ENCODE data around the gene PPP2R5E. TPM values are rescaled to one million over a fixed set of nuclear protein-coding genes. Genes with fewer than 3 reads are reported as not detected.
A peak's percentile ranks its signal among the peaks of the same experiment; 100 is the strongest.

Gene PPP2R5E
- total and polyA plus RNA-seq, 10 of the 15 experiments (the other 5 are each of a cell fraction or from before 2014, with no cell fraction given) = 11.4 to 56.2 (median 22.7) TPM

DNA sequence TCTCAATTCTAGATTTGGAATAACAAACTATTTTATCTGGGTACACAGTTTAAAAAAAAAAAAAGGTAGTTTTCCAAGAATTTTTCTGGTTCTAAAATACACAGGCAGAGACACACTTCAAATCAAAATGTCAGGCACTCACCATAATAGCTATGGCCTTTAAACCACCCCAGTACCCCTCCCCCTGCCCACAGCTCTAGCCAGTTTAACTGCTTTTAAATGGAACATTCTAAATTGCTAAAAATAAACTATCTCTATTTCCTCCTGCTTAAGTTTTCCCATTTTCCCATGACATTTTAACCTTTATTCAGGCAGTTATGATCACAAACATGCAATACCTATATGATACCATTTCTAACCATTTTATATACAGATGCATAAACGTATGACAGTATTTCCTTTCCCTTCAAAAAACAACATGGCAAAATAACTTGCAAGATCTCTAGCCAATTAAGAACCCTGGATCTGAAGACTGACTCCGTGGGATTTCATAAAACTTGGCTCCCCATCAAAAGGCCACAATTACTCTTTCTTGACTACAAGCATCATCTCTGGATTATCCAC is 46.3 kb downstream of the PPP2R5E start (continued):
- no peak for TF ChIP-seq SKIL (IDR thresholded peaks at IDR 0.05; ENCODE audit: low read depth, poor library complexity, severe bottlenecking)
- no peak for TF ChIP-seq ATF7 (IDR thresholded peaks at IDR 0.05; ENCODE audit: low read depth)

DNA sequence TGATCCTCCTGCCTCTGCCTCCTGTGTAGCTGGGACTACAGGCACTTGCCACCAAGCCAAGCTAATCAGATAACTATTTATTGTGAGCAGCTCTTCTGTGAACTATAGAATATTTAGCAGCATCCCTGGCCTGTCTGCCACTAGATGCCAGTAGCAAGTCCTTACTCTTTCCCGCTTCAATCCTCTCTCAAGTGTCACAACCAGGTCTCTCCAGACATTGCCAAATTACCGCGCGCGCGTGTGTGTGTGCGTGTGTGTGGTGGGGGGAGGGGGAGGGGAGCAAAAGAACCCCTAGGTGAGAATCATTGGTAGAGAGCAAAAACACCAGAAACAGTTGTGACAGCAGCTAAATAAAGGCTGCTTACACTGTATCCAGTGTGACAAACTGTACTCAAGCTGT is 49.9 kb downstream of the PPP2R5E start:
- H3K9me3 ChIP-seq (replicated peaks; ENCODE audit: control insufficient read depth, insufficient read depth, low read length) = no peaks in the 10 kb centered on the region; the same call in 2 of the 3 replicates
- TF ChIP-seq, protein P1, sequence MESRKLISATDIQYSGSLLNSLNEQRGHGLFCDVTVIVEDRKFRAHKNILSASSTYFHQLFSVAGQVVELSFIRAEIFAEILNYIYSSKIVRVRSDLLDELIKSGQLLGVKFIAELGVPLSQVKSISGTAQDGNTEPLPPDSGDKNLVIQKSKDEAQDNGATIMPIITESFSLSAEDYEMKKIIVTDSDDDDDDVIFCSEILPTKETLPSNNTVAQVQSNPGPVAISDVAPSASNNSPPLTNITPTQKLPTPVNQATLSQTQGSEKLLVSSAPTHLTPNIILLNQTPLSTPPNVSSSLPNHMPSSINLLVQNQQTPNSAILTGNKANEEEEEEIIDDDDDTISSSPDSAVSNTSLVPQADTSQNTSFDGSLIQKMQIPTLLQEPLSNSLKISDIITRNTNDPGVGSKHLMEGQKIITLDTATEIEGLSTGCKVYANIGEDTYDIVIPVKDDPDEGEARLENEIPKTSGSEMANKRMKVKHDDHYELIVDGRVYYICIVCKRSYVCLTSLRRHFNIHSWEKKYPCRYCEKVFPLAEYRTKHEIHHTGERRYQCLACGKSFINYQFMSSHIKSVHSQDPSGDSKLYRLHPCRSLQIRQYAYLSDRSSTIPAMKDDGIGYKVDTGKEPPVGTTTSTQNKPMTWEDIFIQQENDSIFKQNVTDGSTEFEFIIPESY (IDR thresholded peaks at IDR 0.05) = peak; percentile 87
- TF ChIP-seq, protein P2, sequence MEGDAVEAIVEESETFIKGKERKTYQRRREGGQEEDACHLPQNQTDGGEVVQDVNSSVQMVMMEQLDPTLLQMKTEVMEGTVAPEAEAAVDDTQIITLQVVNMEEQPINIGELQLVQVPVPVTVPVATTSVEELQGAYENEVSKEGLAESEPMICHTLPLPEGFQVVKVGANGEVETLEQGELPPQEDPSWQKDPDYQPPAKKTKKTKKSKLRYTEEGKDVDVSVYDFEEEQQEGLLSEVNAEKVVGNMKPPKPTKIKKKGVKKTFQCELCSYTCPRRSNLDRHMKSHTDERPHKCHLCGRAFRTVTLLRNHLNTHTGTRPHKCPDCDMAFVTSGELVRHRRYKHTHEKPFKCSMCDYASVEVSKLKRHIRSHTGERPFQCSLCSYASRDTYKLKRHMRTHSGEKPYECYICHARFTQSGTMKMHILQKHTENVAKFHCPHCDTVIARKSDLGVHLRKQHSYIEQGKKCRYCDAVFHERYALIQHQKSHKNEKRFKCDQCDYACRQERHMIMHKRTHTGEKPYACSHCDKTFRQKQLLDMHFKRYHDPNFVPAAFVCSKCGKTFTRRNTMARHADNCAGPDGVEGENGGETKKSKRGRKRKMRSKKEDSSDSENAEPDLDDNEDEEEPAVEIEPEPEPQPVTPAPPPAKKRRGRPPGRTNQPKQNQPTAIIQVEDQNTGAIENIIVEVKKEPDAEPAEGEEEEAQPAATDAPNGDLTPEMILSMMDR (IDR thresholded peaks at IDR 0.05 in 2 of 3, conservative IDR thresholded peaks at IDR 0.05 in 1 of 3; ENCODE audit: control insufficient read depth in 2 of 3, extremely low read depth in 1 of 3, insufficient read depth in 1 of 3, low read depth in 3 of 3, low read length in 3 of 3) = peak; percentile 11 to 30 (median 13); a peak in 1 of 6 replicates
- TF ChIP-seq SMAD1 (IDR thresholded peaks at IDR 0.05; ENCODE audit: low read depth, partially characterized antibody) = no peak
- peak; percentile 12; the same call in 1 of the 2 replicates for TF ChIP-seq SMC3 (IDR thresholded peaks at IDR 0.05; ENCODE audit: borderline replicate concordance, low read length)
- TF ChIP-seq ZNF384 (IDR thresholded peaks at IDR 0.05; ENCODE audit: borderline replicate concordance, low read depth, low read length) = no peak
- TF ChIP-seq RAD21 (IDR thresholded peaks at IDR 0.05; ENCODE audit: insufficient read depth, low read depth, low read length) = peak; percentile 25; the same call in 1 of the 2 replicates
- H3K9ac ChIP-seq (ENCODE audit: control insufficient read depth, insufficient read depth, low read length) = no peak overlapping the region
- in situ Hi-C loops (cut with MboI) = no loop called here
- no peak overlapping the region for H3K4me2 ChIP-seq (ENCODE audit: control insufficient read depth, insufficient read depth)
- H4K20me1 ChIP-seq (ENCODE audit: control insufficient read depth, insufficient read depth) = no peaks in the 10 kb centered on the region
- ChIA-PET POLR2A (interaction anchor here (0.6 to 2.6 kb wide), 10 partner anchors 8 to 96 kb away, joined by 3 to 8 read pairs (median 4); partner anchors contain the start of gene PPP2R5E), SMC1A (ENCODE audit: uncharacterized antibody, unreplicated experiment) (interaction anchor here (0.6 to 3.9 kb wide), 18 partner anchors 12 to 277 kb away, joined by 3 to 25 read pairs (median 4); partner anchors contain the start of gene PPP2R5E), CTCF (interaction anchor here (0.6 to 2.7 kb wide), 17 partner anchors 9 to 1314 kb away, joined by 3 to 16 read pairs (median 5); partner anchors contain the start of genes PPP2R5E and WDR89), RAD21 (ENCODE audit: unreplicated experiment) (interaction anchor here (1.0 to 1.5 kb wide), 5 partner anchors 15 to 104 kb away, joined by 4 to 17 read pairs (median 5); partner anchors contain the start of gene PPP2R5E)
- no peaks in the 10 kb centered on the region; a peak in 1 of 4 replicates for H3K36me3 ChIP-seq (ENCODE audit: control insufficient read depth in 2 of 2, insufficient read depth in 2 of 2, low read length in 1 of 2)
- ATAC-seq = peak; percentile 74
- no peak for DNase-seq (ENCODE audit: low read depth, low spot score)
- no peak overlapping the region for H2AFZ ChIP-seq (ENCODE audit: control insufficient read depth, low read depth, low read length)
- H3K4me1 ChIP-seq (ENCODE audit: control insufficient read depth, insufficient read depth, low read length) = no peaks in the 10 kb centered on the region
- no peak for FAIRE-seq
- peaks cover 52% of the 10 kb centered on the region for H3K79me2 ChIP-seq (ENCODE audit: control insufficient read depth, insufficient read depth, low read length)
- H3K27me3 ChIP-seq (replicated peaks in 1 of 2; ENCODE audit: control insufficient read depth in 2 of 2, insufficient read depth in 2 of 2, low read length in 1 of 2) = no peaks in the 10 kb centered on the region
- H3K27ac ChIP-seq (ENCODE audit: control insufficient read depth, insufficient read depth) = no peak overlapping the region
- 100% methylated on average over 7 of the region's 7 CpGs for WGBS (ENCODE audit: insufficient coverage, insufficient replicate concordance, low lambda C conversion rate, missing lambda C conversion rate)
- BruUV-seq (replicated peaks) = no TSS peak
- no peak overlapping the region for H3K4me3 ChIP-seq
- intact Hi-C loops (cut with micrococcal nuclease; ENCODE audit: unreplicated experiment) = no loop called here

All from GM12878 (cell line).